Activated T-cell treated with anti-CD3 and anti-CD28 coated beads, Interleukin-2, amount 50 U/mL, for 48 hours (primary cell): ENCODE data around the gene SHC2.
"Not testable (repeated sequence)": the region's sequence is repeated elsewhere in the genome, so short reads cannot be mapped to it uniquely, and the experiment has no call there.

Experiments
- DNase-seq, 2 experiments: peaks; one replicate each; pipeline ENCODE4 v3.0.0-alpha.2; 2020

SHC2 gene

GRCh38 chr19:491146-491741, 30.4 kb upstream of the SHC2 start:
- no peak for DNase-seq

- no peak for DNase-seq
Observed at GRCh38 chr19:489418-490196, 28.8 kb upstream of the SHC2 start.

DNA sequence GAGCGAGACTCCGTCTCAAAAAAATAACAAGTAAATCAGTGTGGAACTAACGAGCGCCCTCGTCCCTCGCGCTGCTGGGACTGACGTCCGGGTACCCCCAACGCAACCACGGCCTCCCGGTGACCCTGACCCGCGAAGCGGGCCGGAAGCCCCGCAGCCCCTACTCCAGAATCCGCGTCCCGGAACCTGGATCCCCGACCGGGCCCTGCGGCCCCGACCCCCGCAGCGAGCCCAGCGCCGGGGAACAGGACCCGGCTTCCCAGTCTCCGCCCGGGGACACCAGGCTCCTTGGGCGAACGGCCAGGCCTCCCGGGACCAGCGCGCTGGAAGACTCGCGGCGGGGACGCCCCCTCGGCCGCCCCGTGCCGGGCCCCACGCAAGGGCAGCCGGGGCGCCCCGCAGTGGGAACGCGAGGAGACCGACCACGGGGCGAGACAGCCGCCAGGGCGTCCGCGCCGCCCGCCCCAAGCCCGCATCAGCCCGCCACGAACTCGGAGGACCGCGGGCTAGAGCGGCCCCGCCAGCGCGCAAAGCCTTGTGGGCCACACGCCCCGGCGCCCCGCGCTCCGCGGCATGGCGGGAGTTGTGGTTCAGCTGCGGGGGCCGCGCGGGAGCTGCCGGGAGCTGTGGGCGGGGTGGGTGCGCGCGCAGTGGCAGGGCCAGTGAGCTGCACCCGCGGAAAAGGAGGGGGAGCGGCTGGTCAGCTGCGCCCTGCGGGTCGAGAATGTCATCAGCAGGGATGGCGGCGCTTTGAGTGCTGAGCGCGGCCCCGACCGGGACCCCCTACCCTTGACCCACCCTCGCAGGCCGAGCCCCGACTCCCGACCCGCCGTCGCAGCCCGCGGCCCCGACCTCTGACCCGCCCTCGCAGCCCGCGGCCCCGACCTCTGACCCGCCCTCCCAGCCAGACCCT, 27.9 kb upstream of the SHC2 start:
- DNase-seq = peak; percentile 92 to 94

DNA sequence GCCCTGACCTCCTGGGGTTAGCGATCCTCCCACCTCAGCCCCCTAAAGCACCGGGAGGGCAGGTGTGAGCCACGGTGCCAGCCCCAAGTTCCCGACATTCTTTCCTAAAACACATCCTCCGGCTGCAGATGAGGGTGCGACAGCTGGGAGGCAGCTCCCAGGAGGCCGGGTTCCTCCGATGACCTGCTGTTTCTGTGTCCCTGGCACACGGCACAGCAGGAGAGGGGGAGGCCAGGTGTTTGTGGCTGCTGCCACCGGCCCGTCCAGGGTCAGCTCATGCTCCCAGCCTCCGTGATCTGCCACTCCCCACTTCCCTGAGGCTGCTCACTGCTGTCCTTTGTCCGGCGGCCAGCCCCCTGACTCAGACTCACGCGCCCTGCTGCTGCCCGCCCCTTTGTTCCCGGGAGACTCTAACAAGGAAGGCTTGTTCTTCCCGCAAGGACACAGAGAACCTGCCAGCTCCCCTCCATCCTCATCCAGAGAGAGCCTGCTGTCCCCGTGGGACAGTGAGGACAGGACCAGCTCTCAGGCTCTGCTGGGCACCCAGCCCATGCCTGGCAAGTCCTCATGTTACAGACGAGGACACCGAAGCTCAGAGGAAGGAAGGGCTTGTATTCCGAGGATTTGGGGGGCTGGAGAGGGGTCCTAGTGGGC, 24.9 kb upstream of the SHC2 start:
- DNase-seq = no peak

GRCh38 chr19:485077-485476, 24.2 kb upstream of the SHC2 start:
- DNase-seq = no peak

GRCh38 chr19:484494-484893, 23.7 kb upstream of the SHC2 start:
- DNase-seq = no peak

GRCh38 chr19:483332-484072, 22.7 kb upstream of the SHC2 start:
- DNase-seq = no peak

DNA sequence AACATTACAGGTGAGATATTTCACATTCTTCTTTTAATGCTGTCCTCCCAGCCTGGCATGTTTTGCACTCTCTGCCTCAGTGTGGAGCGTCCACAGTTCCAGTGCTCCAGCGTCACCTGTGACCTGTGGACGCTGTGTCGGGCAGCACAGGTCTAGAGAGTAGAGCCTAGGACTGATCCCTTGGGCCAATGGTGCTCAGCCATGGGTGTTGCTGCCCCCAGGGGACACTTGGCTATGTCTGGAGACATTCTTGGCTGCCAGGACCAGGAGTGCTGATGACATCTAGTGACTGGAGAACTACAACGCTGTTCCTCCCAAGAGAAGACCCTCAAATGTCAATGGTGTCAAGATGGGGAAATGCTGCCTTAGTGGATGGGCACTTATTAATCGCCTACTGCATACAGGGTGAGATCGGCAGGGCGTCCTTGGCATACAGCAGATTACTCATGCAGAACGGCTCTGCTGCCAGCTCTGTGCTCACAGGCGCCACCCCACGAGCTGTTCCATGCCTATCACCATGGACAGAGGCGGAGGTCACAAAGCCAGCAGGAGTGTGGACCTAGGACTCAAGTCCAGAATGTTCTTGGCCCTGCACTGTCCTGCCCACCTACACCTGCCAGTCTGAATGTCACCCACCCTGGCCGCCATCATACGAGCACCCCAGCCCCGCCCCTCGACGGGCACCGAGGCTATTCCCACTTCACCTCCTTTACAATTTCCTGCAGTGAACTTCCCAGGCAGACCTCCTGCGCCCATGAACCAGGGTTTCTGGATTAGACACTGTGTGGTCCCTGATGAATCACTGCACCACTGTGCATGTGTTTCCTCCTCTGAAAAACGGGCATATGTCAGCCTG, 21.6 kb upstream of the SHC2 start:
- no peak for DNase-seq

DNA sequence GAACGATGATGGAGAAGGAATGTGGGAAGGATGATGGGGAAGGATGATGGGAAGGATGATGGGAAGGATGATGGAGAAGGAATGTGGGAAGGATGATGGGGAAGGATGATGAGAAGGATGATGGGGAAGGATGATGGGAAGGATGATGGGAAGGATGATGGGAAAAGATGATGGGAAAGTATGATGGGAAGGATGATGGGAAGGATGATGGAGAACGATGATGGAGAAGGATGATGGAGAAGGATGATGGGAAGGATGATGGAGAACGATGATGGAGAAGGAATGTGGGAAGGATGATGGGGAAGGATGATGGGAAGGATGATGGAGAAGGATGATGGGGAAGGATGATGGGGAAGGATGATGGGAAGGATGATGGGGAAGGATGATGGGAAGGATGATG, 20.3 kb upstream of the SHC2 start:
- not testable (repeated sequence) for DNase-seq

GRCh38 chr19:480016-480855, 19.4 kb upstream of the SHC2 start:
- DNase-seq = peak; percentile 69 to 70

DNA sequence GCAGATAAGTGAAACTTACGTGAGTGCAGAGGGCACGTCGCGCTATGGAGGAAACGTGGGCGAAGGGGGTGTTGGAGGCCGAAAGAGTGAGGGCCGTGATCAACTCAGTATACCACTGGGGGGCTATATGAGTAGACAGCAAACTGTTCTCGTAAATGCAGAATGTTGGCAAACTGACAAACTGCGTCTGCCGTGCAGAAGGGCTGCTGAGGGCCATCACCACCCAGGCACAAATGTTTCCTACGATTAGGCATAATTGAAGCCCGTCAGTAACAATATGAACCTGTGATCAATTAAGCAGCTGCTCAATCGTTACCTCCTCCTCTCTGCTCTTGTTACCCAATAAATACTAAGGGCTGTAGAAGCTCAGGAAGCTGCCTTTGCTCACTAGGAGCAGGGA, 18.1 kb upstream of the SHC2 start:
- no peak for DNase-seq

DNA sequence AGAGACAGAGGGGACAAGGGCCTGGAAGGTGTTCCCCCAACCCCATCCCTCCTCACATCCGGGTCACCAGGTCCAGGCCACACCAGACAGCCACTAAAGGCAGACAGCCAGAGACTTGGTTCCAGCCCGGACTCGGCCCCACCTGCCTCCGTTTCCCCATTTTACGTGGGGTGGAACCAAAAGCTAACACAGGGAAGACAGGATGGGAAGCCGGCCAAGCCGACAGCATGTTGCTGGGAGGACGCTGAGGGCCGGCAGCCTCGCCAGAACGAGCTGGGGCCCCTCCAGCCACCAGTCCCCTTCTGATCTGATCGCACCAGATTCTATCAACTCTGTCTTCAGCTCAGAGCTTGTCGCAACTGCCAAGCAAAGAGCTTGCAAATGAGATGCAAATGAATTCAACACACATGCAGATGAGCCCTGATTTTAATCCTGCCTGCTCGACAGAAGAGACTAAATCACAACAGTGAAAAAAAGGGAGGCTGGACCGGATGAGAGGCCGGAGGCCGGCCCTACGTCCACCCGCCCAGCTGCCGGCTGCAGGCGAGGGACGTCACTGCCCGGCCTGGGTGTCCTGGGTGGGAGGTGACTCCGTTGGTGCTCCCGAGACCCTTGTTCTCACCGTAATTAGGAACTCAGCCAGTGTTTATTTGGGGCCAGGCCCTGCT, 17.5 kb upstream of the SHC2 start:
- DNase-seq = no peak

GRCh38 chr19:475360-475759, 14.5 kb upstream of the SHC2 start:
- DNase-seq = no peak

DNA sequence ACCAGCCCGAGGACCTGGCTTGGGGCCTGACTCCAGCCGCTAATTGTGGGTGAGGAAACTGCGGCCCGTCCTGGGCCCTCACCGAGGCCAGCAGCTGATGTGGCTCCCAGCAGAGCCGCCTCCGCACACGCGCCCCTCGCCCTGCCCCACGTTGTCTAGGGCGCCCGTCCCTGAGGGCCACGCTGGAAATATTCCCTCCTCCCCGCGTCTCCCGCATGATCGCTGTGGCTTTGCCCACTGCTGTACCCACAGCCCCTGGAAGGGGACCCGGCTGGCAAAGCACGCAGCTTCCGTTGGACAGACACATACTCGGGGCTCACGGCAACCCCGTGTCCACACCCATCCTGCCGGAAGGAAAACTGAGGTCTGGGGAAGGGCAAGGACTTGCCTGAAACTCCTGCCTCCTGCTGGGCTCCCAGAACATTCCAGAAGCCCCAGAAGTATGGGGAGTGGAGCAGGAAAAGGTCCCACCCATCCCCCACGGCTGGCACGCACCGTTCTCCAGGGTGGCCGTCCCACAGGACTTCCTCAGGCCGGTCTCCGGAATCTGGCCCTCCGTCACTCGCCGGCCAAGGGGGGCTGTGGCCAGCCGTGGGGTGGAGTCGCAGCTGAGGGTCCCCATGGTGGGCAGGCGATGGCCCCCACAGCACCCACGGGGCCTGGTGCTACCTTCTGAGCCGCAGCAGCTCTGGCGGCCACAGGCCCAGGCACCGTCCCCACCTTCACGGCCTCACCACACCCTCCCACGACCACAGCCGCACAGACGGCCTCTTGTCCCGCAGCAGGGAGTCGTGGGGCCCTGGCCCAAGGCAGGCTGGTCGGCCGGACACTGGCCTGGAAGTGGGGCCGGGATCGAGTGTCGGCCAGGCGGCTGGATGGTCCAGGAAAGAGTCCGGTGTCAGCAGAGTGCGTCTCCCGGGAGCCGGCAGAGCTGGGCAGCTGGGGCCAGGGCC, 13.6 kb upstream of the SHC2 start:
- DNase-seq = no peak

DNA sequence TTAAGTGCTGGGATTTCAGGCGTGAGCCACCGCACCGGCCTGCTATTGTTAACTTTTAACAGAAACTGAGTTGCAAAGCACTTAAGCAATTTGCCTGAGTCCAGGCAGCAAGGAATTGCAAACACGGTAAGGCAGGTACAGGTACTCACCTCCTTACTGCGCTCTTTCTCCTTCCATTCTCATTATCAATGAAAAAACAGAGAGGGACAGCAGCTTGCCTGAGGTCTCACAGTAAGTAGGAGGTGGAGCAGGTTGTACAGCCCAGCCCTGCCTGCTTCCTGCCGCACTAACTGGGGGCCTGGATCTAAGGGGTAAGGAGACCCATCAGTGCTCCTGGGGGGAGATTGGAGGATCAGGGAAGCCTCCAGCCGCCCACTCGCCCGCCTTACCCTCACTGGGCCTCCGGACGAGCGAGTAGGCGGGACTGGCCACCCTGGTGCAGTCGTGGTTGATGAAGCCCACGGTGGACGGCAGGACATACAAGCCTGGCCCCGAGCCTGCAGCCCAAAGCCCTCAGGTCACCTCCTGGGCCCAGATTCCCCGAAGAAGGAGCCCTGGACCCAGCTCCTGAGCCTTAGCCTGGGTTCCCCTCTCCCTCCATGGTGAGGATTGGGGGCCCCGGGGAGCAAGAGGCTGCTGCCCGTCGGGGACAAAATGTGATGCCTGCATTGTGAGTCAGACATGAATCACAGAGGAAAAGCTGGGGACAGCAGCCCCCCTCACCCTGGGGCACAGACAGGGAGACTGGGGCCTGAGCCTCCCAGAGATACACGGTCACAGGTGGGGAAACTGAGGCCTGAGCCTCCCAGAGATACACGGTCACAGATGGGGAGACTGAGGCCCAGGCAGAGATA, 11.4 kb upstream of the SHC2 start:
- no peak for DNase-seq

- no peak for DNase-seq
Observed at GRCh38 chr19:470701-471100, 9.9 kb upstream of the SHC2 start.

DNA sequence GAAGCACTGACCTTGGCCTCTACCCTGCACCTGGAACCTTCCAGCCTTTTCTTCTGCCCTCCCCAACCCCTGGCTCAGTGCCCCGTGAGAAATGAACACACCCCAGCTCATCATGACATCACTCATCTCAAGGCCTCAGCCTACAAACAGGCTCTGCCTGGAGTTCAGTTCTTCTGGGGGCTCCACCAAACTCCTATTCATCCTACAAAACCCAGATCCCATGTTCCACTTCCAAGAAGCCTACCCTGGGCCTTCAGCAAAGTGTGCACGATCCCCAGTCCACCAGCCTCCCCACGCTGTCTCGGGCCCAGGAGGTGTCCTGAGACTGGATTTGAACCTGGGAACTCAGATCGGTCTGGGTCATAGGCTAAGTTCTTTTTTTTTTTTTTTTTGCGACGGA, 9.0 kb upstream of the SHC2 start:
- no peak for DNase-seq
